ENCODE data around the gene RARA. TPM values are rescaled to one million over a fixed set of nuclear protein-coding genes. Genes with fewer than 3 reads are reported as not detected.
A peak's percentile ranks its signal among the peaks of the same experiment; 100 is the strongest.
"Not testable (repeated sequence)": the region's sequence is repeated elsewhere in the genome, so short reads cannot be mapped to it uniquely, and the experiment has no call there.

The RARA gene
- total RNA-seq, 1 donor from 2014 or later, result 79.6 TPM

DNA sequence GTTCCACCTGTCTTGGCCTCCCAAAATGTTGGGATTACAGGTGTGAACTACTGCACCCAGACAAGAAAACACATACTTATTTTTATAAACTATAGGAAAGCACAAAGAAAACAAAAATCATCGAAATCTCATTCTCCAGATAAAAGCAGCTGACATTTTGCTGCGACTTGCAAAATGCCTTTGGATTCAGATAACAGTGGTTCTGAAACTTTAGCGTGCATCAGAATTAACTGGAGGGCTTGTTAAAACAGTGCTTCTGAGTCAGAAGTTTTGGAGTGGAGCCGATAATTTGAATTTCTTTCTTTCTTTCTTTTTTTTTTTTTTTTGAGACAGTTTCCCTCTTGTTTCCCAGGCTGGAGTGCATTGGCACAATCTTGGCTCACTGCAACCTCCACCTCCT is 73.3 kb downstream of the RARA start:
- TF ChIP-seq, protein P1, sequence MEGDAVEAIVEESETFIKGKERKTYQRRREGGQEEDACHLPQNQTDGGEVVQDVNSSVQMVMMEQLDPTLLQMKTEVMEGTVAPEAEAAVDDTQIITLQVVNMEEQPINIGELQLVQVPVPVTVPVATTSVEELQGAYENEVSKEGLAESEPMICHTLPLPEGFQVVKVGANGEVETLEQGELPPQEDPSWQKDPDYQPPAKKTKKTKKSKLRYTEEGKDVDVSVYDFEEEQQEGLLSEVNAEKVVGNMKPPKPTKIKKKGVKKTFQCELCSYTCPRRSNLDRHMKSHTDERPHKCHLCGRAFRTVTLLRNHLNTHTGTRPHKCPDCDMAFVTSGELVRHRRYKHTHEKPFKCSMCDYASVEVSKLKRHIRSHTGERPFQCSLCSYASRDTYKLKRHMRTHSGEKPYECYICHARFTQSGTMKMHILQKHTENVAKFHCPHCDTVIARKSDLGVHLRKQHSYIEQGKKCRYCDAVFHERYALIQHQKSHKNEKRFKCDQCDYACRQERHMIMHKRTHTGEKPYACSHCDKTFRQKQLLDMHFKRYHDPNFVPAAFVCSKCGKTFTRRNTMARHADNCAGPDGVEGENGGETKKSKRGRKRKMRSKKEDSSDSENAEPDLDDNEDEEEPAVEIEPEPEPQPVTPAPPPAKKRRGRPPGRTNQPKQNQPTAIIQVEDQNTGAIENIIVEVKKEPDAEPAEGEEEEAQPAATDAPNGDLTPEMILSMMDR (IDR thresholded peaks at IDR 0.05; ENCODE audit: unreplicated experiment), result no peak
- H3K4me1 Mint-ChIP-seq, result no peaks in the 10 kb centered on the region
- no peaks in the 10 kb centered on the region for H3K9me3 Mint-ChIP-seq
- peak in 1 of 2 experiments; percentile 3 for DNase-seq (ENCODE audit: low spot score in 2 of 2, unreplicated experiment in 2 of 2)
- no peaks in the 10 kb centered on the region for H3K27me3 Mint-ChIP-seq (ENCODE audit: low read depth)
- H3K27ac Mint-ChIP-seq, result no peak overlapping the region
- no peak overlapping the region for H3K4me3 Mint-ChIP-seq
- no peaks in the 10 kb centered on the region for H3K36me3 Mint-ChIP-seq

DNA sequence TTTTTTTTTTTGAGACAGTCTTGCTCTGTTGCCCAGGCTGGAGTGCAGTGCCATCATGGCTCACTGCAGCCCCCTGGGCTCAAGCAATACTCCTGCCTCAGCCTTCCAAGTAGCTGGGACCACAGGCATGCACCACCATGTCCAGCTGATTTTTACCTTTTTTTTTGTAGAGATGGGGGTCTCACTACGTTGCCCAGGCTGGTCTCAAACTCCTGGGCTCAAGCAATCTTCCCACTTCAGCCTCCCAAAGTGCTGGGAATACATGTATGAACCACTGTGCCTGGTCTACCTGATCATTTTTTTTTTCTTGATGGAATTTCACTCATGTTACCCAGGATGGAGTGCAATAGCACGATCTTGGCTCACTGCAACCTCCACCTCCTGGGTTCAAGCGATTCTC is 77.6 kb downstream of the RARA start:
- not testable (repeated sequence) for H3K9me3 Mint-ChIP-seq; H3K4me3 Mint-ChIP-seq; DNase-seq (ENCODE audit: low spot score in 2 of 2, unreplicated experiment in 2 of 2); H3K27me3 Mint-ChIP-seq (ENCODE audit: low read depth); H3K27ac Mint-ChIP-seq; H3K36me3 Mint-ChIP-seq; H3K4me1 Mint-ChIP-seq

DNA sequence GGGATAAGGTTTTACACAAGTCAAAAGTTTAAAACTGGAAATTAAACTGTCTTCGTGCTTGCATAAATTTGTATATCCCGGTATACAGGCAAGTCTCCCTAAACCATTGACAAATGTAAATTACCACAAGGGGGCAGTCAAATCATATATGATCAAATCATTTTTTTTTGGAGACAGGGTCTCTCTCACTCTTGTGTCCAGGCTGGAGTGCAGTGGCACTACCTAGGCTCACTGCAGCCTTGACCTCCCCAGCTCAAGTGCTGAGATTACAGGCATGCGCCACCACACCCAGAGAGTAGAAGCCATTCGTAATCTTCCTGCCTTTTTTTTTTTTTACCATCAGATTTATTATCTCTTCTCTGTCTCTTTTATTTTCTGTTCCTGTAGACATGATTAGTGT is 90.2 kb downstream of the RARA start:
- H3K27ac Mint-ChIP-seq, result no peak overlapping the region
- no peak overlapping the region for H3K4me3 Mint-ChIP-seq
- TF ChIP-seq, protein P1 (IDR thresholded peaks at IDR 0.05; ENCODE audit: unreplicated experiment), result peak; percentile 64
- H3K4me1 Mint-ChIP-seq, result no peaks in the 10 kb centered on the region
- peaks cover 20% of the 10 kb centered on the region for H3K36me3 Mint-ChIP-seq
- H3K27me3 Mint-ChIP-seq (ENCODE audit: low read depth), result no peaks in the 10 kb centered on the region
- DNase-seq (ENCODE audit: low spot score in 2 of 2, unreplicated experiment in 2 of 2), result no peak
- no peaks in the 10 kb centered on the region for H3K9me3 Mint-ChIP-seq

DNA sequence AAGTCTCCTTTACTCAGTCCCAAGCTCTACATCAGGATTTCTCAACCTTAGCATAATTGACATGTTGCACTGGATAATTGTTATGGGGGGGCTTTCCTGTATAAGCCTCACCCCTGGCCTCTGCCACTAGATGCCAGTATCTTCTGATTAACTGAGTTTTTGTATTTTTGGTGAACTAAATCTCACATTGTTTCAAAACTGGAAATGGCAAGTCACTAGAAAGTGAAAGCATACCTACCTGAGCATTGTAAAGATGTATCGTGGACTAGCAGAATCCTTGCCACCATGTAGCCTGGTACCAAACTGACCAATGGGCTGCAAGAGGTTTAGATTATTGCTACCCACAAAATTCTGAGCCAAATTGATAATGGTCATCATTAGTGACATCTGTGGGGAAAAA is 93.7 kb downstream of the RARA start:
- Mint-ChIP-seq H3K4me3 (no peak overlapping the region), H3K4me1 (no peaks in the 10 kb centered on the region), H3K27me3 (ENCODE audit: low read depth) (no peaks in the 10 kb centered on the region), H3K27ac (no peak overlapping the region), H3K9me3 (no peaks in the 10 kb centered on the region), H3K36me3 (peaks cover 19% of the 10 kb centered on the region)
- no peak for DNase-seq (ENCODE audit: low spot score in 2 of 2, unreplicated experiment in 2 of 2)
- TF ChIP-seq, protein P1 (IDR thresholded peaks at IDR 0.05; ENCODE audit: unreplicated experiment), result no peak

DNA sequence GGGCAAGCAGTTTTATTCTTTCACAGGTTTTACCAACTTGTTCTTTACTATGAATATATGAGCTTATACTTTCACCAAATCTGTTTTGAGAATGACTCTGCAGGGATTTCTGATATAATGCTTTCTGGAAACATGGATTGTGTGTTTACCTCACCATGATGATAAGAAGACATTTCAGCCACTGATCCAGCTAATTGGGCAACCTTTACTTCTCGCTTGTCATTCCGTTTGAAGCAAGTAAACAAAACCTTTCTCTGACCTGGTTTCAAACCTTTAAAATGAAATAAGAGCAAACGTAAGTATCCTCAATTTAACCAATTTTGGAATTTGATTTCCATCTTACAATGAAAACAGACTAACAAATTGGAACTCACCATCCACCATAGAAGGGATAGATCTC is 95.0 kb downstream of the RARA start:
- H3K4me3 Mint-ChIP-seq, result no peak overlapping the region
- peaks cover 19% of the 10 kb centered on the region for H3K36me3 Mint-ChIP-seq
- TF ChIP-seq, protein P1 (IDR thresholded peaks at IDR 0.05; ENCODE audit: unreplicated experiment), result no peak
- H3K27ac Mint-ChIP-seq, result no peak overlapping the region
- no peaks in the 10 kb centered on the region for H3K9me3 Mint-ChIP-seq
- DNase-seq (ENCODE audit: low spot score in 2 of 2, unreplicated experiment in 2 of 2), result no peak
- H3K4me1 Mint-ChIP-seq, result no peaks in the 10 kb centered on the region
- H3K27me3 Mint-ChIP-seq (ENCODE audit: low read depth), result no peaks in the 10 kb centered on the region

Other genes with a start within 250 kb of the RARA start
- gene THRA, start 246.2 kb upstream of the RARA start, total RNA-seq, result 42.4 to 44.3 TPM (median 43.6 TPM) in 3 replicates
- gene NR1D1, start 208.6 kb upstream of the RARA start, total RNA-seq, result 2.4 to 2.6 TPM (median 2.6 TPM) in 3 replicates
- gene MSL1, start 187.2 kb upstream of the RARA start, total RNA-seq, result 132 to 139 TPM (median 135 TPM) in 3 replicates
- 103 to 107 TPM (median 107 TPM) in 3 replicates for gene CASC3, start 168.6 kb upstream of the RARA start, total RNA-seq
- 23.1 to 28.2 TPM (median 23.8 TPM) in 3 replicates for gene RAPGEFL1, start 131.7 kb upstream of the RARA start, total RNA-seq
- gene WIPF2, start 89.9 kb upstream of the RARA start, total RNA-seq, result 27.0 to 28.7 TPM (median 28.1 TPM) in 3 replicates
- gene CDC6, start 21.3 kb upstream of the RARA start, total RNA-seq, result 16.4 to 18.9 TPM (median 16.8 TPM) in 3 replicates
- 0.27 TPM in 1 of 3 replicates, not detected in the others for gene GJD3, start 55.6 kb downstream of the RARA start, total RNA-seq
- gene TOP2A, start 108.7 kb downstream of the RARA start, total RNA-seq, result 79.4 to 91.0 TPM (median 85.3 TPM) in 3 replicates
- gene IGFBP4, start 134.3 kb downstream of the RARA start, total RNA-seq, result 106 to 111 TPM (median 108 TPM) in 3 replicates
- 0.07 TPM in 1 of 3 replicates, not detected in the others for gene TNS4, start 192.4 kb downstream of the RARA start, total RNA-seq

Data from mesothelial cell of epicardium (in vitro differentiated cells).